ENCODE data around the gene GRB14.
A peak's percentile ranks its signal among the peaks of the same experiment; 100 is the strongest.

The GRB14 gene

GRCh38 chr2:164609790-164610189 lies 11.5 kb downstream of the GRB14 start:
- in situ Hi-C loops (cut with HindIII; ENCODE audit: low pct_ligation_motif_present, low sequenced_read_pairs), result no loop called here
- Histone ChIP-seq H3K36me3 (replicated peaks) (no peaks in the 10 kb centered on the region), H3K27me3 (replicated peaks) (no peaks in the 10 kb centered on the region), H3K27ac (no peak overlapping the region), H3K4me3 (ENCODE audit: low read depth, low read length) (no peak overlapping the region)
- no peak for TF ChIP-seq CTCF (IDR thresholded peaks at IDR 0.05; ENCODE audit: low read depth, low read length, missing control alignments)
- no peak for DNase-seq

GRCh38 chr2:164606557-164606956 lies 14.7 kb downstream of the GRB14 start:
- TF ChIP-seq CTCF (IDR thresholded peaks at IDR 0.05; ENCODE audit: low read depth, low read length, missing control alignments), result no peak
- H3K27me3 ChIP-seq (replicated peaks), result no peaks in the 10 kb centered on the region
- DNase-seq, result peak; percentile 43
- no peak overlapping the region for H3K27ac ChIP-seq
- no peak overlapping the region for H3K4me3 ChIP-seq (ENCODE audit: low read depth, low read length)
- H3K36me3 ChIP-seq (replicated peaks), result no peaks in the 10 kb centered on the region
- in situ Hi-C loops (cut with HindIII; ENCODE audit: low pct_ligation_motif_present, low sequenced_read_pairs), result no loop called here

GRCh38 chr2:164605295-164605694 lies 16.0 kb downstream of the GRB14 start:
- no peak overlapping the region for H3K27ac ChIP-seq

GRCh38 chr2:164600763-164601162 lies 20.5 kb downstream of the GRB14 start:
- Histone ChIP-seq H3K4me3 (ENCODE audit: low read depth, low read length) (no peak overlapping the region), H3K27me3 (replicated peaks) (no peaks in the 10 kb centered on the region), H3K27ac (no peak overlapping the region), H3K36me3 (replicated peaks) (no peaks in the 10 kb centered on the region)
- TF ChIP-seq CTCF (IDR thresholded peaks at IDR 0.05; ENCODE audit: low read depth, low read length, missing control alignments), result no peak
- DNase-seq, result no peak
- in situ Hi-C loops (cut with HindIII; ENCODE audit: low pct_ligation_motif_present, low sequenced_read_pairs), result no loop called here

More at GRCh38 chr2:164605295-164605694, 16.0 kb downstream of the GRB14 start:
- Histone ChIP-seq H3K27me3 (replicated peaks) (no peaks in the 10 kb centered on the region), H3K4me3 (ENCODE audit: low read depth, low read length) (no peak overlapping the region), H3K36me3 (replicated peaks) (no peaks in the 10 kb centered on the region)
- no peak for DNase-seq
- in situ Hi-C loops (cut with HindIII; ENCODE audit: low pct_ligation_motif_present, low sequenced_read_pairs), result no loop called here
- no peak for TF ChIP-seq CTCF (IDR thresholded peaks at IDR 0.05; ENCODE audit: low read depth, low read length, missing control alignments)

- peak; percentile 87 for DNase-seq
- H3K36me3 ChIP-seq (replicated peaks), result no peaks in the 10 kb centered on the region
- H3K27me3 ChIP-seq (replicated peaks), result no peaks in the 10 kb centered on the region
- H3K27ac ChIP-seq, result no peak overlapping the region
- peak; percentile 89 for TF ChIP-seq CTCF (IDR thresholded peaks at IDR 0.05; ENCODE audit: low read depth, low read length, missing control alignments)
- in situ Hi-C loops (cut with HindIII; ENCODE audit: low pct_ligation_motif_present, low sequenced_read_pairs), result no loop called here
- no peak overlapping the region for H3K4me3 ChIP-seq (ENCODE audit: low read depth, low read length)
Observed at GRCh38 chr2:164599954-164600589, 21.2 kb downstream of the GRB14 start.

GRCh38 chr2:164597983-164598382 lies 23.3 kb downstream of the GRB14 start:
- Histone ChIP-seq H3K27me3 (replicated peaks) (no peaks in the 10 kb centered on the region), H3K27ac (no peak overlapping the region), H3K4me3 (ENCODE audit: low read depth, low read length) (no peak overlapping the region), H3K36me3 (replicated peaks) (no peaks in the 10 kb centered on the region)
- DNase-seq, result no peak
- in situ Hi-C loops (cut with HindIII; ENCODE audit: low pct_ligation_motif_present, low sequenced_read_pairs), result no loop called here
- TF ChIP-seq CTCF (IDR thresholded peaks at IDR 0.05; ENCODE audit: low read depth, low read length, missing control alignments), result no peak

Measured in brain microvascular endothelial cell (primary cell).